Activated naive CD8-positive, alpha-beta T cell treated with anti-CD3 and anti-CD28 coated beads, Interleukin-2, amount 50 U/mL, for 16 hours (primary cell): ENCODE measurements around the gene GJD3.

Experiments used
- DNase-seq: peaks from one replicate; pipeline ENCODE4 v3.0.0-alpha.2; 2020; ENCODE audit warnings: low read depth, low spot score

GJD3 gene

DNA sequence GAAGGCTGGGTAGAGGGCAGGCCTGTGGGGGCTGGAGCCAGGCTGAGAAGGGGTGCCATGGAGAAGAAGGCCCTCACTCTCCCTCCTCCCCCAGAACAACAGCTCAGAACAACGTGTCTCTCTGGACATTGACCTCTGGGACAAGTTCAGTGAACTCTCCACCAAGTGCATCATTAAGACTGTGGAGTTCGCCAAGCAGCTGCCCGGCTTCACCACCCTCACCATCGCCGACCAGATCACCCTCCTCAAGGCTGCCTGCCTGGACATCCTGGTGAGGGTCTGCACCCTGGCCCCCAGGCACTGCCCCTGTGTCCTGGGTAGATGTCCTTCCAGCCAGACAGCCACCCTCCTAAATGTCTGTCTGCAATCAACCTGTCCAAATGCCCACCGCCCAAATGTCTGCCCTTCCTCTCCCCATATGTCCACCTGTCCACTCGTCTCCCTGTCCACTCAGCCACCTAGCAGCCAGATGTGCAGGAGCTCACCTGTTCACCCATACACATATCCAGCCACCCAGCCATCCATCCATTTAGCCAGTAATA, 12.2 kb downstream of the GJD3 start:
- no peak for DNase-seq

DNA sequence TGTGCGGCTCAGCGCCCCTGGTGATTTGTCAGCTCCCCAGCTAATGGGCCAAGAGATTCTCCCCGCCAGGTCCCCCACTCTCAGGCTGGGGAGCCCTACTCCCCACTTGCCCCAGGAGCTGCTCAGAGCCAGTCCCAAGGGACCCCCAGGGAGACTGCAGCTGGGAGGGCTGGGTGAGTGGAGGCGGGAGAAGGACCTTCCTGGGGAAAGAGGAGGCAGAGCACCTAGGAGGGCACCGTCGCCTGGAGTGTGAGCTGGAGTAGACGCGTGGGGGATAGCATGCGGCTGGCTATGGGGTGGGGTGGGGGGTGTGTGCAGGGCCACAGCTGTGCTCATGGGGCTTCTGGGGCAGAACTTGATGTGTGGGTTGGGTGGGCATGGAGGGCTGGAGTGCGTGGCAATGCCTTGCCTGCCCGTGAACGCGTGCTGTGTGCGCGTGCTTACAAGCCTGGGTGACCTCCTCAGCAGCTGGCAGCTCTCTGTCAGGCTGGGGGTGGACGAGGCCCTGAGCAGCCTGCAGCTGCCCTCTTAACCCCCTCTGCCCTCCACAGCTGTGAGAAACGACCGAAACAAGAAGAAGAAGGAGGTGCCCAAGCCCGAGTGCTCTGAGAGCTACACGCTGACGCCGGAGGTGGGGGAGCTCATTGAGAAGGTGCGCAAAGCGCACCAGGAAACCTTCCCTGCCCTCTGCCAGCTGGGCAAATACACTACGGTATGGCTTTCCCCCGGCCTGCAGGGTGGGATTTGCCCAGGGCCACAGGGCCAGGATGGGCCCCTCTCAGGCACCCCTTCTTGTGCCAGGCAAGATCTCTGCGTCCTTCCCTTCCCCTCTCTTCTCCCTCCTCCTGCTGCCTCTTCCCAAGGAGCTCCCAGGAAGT, 12.9 kb downstream of the GJD3 start:
- DNase-seq: no peak

DNA sequence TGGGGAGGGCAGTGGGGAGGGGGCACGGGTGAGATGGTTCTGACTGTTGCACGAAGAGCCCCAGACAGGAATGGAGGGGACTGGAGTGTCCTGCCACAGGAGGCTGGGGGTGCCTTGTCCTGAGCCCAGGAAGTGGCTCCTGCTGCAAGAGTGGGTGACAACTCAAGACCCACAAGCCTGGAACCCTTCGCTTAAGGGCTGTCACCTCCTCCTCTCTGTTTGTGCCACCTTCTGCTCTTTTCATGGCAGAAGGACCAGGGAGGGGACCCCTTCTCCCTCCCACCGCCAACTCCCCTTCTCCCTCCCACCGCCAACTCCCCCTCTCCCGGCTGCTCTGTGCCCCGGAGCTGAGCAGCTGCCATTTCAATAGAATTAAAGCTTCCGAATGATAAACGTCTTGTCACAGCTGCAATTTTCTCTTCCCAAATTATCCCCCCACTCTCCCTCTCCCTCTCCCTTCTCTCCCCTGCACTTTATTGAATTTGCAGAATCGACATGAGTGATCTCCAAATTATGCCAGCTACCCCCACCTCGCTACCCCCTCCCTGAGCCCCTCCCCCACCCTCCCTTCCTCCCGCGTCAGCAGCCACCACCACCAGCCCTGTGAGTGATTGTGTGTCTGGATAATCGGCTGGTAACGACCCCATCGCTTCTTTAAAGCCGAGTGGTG, 13.7 kb downstream of the GJD3 start:
- no peak for DNase-seq

DNA sequence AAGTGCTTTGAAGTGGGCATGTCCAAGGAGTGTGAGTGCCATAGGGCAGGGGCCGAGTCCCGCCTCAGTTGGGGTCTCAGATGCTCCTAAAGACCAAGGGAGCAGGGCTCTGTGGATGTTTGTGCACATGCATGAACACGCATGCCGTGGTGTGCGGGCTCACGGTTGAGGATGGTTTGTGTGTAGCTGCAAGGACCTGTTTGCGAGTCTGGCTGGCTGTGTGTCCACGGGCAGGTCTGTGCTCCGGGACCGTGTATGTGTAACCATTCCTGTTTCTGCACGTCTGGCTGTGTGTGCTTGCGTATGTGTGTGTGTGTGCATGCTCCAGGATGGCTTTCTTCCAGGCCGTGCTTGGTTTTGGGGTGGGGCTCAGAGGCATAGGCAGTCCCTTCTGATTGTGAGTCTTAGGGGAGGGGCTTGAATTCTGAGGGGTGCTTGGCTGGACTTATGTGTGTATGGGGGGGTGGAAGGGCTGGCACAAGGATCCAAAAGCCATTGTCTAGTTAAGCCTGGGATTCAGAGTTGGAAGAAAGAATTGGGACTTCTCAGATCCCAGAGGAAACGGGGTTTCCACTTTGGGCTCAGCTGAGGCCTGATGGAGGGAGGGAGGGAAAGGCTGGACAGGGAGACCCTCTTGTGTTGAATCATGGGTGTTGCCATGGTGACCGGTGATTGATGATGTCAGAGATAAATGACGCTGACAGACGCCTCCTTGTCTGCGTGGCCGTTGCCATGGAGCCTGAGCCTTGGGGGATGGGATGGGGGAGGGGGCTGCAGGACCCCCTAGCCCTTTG, 14.4 kb downstream of the GJD3 start:
- DNase-seq: no peak

DNA sequence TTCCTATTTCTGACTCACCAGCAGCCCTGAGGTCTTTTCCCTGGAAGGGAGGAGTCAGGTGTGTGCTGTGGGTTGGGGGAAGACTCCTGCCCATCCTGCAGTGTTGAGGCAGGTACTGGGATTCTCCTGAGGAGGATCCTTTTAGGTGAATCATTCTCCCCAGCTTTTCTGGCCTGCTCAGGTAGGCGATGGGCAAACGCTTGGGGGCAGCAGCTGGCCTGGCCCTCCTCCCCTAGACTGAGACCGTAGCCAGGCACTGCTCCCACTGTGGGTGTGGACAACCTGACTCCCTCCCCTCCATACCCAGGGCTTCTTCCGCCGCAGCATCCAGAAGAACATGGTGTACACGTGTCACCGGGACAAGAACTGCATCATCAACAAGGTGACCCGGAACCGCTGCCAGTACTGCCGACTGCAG, 15.1 kb downstream of the GJD3 start:
- DNase-seq: no peak

DNA sequence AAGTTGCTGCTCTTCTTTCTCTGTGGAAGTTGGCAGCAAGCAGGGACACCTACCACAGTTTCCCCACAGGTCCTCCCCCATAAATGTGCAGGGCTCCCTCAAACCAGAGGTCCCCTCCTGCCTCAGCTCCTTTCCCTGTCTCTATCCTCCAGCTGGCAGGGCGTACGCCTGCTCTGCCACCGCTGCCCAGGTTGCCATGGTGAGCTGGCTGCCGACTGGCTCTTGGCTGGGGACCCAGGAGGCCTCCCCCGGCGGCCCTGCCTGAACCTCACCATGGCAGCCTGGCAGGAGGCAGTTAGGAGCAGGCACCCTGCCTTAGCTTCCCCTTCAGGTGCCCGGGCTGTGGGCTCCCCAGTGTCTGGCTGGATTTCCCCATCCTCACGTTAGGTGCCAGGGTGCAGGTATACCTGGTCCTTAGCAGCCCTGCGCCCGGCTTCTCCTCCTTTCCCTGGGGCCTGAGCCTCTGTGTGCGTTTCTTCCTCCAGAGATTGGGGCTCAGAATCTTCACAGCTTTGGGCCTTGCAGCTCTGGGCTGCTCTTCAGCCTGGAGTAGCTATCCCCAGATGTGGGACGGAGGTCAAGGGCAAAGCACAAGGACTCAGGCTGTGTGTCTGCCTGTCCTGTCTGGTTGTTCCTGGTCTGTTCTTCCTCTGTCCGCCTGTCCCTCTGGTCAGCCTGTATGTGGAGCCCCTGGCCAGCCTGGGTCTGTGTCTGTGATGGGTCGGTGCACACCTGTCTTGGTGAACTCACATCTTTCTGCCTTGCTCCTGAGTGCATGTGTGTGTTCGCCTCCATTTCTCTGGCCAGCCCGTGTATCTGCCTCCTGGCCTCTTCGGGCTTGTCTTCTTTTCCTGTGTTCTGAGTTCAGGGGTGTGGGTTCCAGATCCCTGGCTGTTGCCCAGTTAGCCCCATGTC, 15.7 kb downstream of the GJD3 start:
- no peak for DNase-seq

DNA sequence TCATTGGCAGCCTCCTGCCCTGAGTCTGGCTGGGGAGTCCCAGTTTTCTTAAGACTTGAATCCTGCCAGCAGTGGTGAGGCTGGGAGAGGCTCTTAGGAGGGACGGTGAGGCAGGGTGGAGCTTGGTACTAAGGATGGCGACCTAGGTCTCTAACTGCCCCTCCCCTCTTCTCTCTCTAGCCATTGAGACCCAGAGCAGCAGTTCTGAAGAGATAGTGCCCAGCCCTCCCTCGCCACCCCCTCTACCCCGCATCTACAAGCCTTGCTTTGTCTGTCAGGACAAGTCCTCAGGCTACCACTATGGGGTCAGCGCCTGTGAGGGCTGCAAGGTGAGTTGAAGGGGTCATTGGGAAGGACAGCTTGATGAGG, 16.4 kb downstream of the GJD3 start:
- DNase-seq: no peak

DNA sequence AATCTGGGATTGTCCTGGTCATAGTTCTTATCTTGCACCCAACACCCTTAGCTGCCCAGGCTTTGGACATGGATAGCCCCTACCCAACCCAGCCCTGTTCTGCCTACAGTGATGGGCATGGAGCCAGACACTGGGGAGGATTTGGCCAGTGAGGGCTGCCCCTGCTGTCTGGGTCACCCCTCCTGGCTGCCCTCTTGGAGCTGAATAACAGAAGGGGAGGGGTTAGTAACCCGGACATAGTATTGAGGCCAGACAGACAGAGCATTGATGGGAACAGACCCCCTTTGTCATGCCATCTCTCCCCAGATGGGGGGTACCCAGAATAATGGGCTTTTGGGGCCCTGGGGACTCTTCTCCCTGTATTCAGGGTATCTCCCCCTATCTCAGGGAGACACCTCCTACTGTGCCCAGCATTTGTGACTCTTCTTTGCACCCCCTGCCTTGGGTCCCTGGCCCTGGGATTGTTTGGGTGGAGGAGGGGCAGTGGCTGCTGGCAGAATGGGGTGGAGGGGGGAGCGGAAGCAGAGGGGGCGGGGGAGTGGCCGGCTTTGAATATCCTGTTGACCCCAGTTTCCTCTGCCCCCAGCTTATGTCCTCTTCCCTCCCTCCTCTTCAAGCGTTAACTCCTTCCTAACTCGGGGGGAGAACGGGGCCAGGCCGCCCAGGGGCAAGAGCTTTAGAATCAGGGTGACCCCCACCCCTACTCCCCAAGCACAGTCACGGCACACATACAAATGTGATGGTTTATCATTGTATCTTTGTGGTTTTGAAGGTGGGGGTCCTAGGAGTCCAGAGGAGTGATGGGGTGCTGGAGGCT, 17.0 kb downstream of the GJD3 start:
- DNase-seq: no peak

DNA sequence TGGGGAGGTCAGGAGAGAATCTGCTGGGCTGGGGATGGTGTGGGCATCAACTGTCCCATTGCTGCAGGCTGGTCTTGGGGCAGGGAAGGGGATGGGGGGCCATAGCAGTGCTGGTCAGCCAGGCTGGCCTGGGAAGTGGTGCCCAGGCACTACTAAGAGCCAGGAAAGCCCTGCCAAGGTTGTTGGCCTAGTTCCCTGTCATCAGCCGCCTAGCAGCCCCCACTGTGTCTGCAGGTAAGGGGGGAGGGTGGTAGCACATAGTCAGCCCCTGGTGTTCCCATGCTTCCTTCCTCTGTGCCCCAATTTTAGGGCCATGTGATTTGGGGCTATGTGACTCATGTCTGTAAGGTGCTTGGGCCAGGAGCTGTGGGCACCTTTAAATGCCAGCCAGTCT, 17.8 kb downstream of the GJD3 start:
- DNase-seq: no peak

DNA sequence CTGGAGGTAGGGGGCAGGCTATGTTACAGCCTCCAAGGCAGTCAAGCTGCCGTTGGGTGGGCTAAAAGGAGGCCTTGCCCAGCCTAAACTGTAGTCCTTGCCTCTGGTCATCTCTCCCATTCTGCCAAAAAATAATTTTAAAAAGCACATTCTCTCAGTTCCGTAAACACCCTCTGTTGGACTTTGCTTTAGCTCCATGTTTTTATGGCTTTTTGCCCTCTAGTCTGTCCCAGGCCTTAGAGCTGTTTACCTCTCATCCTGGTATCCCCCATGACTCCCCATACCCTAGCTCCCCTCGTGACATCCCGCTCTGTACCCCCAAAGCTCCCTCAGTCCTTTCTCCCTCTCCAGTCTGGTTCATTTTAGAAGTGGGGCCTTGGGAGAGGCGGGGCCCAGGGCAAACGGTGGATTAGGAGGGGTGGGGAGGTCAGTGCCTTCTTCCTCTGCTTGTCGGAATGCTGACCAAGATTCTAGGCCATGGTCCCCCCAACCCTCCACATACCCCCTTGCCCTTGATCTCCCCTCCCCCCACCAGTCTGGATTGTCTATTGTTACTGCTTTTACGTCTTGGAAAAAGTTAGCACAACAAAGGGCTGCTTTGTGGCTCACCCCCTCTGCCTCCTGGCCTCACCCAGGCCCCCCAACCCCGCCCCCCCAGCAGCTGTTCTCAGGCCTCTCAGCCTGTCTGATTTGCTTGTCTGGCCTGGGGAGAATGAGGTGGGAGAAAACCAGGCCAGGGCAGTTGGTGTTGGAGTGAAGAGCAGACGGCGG, 18.4 kb downstream of the GJD3 start:
- no peak for DNase-seq

DNA sequence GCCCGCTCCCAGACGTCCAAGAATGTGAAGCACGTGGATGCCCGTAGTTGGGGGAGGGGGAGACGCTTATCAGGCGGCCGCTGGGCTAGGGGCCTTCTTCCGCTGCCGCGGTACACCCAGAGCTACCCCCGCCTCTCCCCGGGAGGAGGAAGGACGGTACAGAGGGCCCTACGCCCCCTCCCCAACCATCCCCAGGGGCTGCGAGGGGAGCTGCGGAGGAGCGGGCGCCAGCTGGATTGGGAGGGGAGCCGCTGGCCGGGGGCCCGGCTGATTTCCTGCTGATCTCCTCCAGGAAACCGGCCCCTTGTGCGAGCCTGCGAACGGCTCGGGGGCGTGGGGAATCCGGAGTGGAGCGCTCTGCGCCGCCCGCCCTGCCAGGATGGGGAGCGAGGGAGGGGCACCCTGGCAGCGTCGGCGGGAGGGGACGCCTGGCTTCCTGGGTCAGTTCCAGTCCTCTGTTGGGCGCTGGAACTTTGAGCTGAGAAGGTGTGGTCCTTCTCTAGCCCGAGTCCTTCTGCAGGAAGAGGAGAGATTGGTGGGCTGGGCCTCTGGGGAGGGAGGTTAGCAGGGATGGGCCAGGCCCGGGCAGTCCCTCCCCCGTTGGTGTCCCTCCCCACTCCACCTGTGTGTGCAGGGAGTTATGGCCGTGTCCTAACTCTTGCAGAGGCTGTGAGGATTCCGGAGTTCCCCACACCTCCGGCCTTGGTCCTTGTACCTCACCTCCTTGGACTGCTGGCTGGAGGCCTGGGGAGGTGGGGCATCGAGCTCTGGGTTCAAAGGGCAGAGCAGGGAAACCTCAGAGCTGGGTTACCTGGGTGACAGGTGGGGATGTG, 19.2 kb downstream of the GJD3 start:
- DNase-seq: no peak

DNA sequence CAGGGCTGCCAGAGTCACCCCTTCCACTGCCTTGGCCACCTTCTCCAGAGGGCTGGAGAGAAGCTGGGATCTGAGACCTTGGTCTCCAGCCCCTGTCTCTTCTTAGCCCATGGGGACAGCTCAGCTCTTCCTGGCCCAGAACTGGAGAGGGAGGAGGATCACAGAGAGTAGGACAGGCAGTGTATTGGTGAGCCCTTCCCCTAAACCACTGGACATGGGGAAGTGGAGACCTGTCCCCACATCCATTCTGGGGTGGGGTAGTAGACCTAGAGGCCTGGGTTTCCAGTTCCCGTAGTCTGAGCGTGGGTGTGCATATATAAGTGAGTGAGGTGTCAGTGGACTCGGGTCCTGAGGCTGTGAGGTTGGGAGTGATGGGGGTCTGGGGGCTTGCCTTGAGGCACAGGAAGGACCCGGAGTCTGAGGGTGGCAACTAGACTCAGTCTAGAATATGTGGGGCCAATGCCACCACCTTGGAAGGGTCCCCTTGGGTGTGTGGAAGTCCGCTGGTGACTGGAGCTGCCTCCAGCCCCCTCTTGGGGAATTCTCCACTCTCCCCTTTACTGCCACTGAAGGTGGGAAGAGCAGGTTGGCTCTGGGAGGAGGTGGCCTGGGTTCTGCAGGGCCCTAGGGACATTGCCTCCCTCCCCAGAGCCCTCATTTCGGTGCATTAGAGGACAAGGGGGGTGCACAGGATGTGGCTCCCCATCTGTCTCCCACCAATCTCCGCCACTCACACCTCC, 19.9 kb downstream of the GJD3 start:
- DNase-seq: no peak

DNA sequence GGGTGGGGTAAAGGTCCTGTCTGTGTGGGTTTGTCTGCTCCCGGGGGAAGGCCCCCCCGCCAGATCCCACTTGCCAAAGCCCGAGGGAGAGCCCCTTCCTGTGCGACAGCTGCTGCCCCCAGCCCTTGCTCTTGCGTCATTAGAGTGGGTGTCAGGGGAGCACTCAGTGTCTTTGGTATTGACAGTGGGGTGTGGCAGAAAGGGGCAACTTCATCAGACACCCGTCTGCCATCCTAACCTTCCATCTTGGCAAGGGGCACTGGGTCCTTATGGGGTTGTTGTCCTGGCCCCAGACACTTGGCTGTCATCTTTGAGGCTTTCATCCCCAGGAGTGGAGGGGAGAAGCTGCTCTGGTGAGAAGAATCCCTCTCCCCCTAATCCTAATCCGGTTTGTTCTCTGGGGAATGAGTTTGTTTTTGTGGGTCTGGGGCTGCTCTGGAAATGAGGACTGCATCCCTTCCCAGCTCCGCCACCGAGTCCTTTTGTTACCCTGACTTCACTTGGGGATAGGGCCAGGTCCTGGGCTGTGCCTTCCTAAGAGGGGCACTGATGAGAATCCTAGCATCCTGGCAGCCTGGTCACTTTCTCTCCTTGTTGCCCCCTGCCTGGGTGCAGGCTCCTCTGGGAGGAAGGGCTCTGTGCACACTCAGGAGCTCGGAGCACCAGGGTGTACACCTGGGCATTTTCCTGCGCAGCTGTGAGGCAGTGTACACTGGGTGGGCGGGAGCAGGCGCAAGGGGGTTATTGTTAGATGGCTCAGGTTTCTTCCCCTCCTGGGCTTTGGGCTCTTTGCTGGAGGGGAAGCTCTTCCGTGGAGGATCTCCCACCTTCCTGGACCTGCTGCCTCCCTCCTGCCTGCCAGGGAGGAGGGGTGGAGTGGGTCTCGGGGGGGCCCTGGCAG, 21.1 kb downstream of the GJD3 start:
- no peak for DNase-seq

DNA sequence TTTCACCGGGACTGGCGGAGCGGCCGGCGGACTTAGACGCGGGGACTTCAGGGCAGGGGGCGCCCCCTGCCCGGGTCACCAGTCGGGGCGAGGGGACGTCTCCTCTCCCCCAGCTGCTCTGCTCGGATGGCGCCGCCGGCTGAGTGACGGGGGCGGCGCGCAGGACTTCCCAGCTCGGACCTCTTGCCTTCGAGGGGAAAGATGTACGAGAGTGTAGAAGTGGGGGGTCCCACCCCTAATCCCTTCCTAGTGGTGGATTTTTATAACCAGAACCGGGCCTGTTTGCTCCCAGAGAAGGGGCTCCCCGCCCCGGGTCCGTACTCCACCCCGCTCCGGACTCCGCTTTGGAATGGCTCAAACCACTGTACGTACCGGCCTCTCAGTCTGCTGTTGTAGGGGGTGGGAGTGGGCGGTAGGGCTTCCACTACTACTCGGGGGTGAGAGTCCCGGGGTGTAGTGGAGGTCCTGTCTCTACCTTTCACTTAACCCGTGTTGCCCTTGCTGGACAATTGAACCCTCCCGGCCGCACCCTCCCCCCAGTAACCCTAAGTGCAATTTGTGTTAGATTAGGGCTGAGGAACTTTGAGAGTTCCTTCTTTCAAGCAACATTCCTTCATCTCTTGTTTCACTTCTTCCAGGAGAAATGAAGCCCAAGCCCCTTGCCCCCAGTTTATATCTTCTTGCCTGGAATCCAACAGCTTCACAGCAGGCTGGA, 21.9 kb downstream of the GJD3 start:
- DNase-seq: no peak

DNA sequence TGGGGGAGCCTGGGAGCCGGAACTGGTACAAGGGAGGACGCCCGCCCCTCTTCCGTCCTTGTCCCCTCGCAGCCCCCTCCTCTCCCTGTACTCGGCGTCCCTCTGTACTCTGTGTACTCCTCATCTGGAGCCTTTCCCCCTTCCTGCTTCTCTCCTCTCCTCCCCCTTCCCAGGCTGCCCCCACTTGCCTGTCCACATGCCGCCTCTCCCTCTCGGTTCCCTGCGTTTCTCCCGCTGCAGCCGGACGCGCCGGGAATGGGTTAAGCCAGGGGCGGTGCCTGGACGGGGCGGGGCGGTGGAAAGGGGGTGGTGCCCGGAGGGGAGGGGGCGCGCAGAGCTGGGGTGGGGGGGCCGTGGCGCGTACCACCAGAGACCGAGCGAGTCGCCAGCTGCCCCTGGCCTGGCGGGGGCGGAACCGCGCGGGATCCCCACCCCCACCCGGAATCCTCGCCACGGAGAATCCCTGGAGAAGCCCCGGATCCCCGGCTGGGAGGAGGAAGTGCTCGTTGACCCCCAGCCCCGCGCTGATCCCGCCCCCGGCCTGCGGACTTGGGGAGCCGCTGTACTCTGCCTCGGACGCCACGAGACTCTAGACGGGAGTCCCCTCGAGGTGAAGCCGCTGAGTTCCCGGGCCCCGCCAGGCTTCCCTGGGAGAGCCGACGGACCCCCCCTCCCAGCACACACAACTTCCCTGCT, 22.6 kb downstream of the GJD3 start:
- DNase-seq: no peak
